HepG2 (cell line): ENCODE data around the gene SLAMF9. TPM values are rescaled to one million over a fixed set of nuclear protein-coding genes. Genes with fewer than 3 reads are reported as not detected.

ENCODE experiments used
- ARID2 ChIP-seq: sonication (generic); formaldehyde crosslinking; IDR thresholded peaks from 2 replicates; pipeline ENCODE4 v1.8.1; 2022; ENCODE audit warnings: mild to moderate bottlenecking, missing genetic modification reagents, borderline replicate concordance
- ARNT2 ChIP-seq: sonication (generic); formaldehyde crosslinking; IDR thresholded peaks from 2 replicates; pipeline ENCODE4 v1.8.0; 2022; ENCODE audit warnings: mild to moderate bottlenecking, low read depth, missing genetic modification reagents, moderate library complexity
- CREBL2 ChIP-seq: sonication (generic); formaldehyde crosslinking; IDR thresholded peaks from 2 replicates; pipeline ENCODE4 v1.8.1; 2023; ENCODE audit warnings: missing genetic modification reagents, mild to moderate bottlenecking, borderline replicate concordance
- NFYB ChIP-seq: sonication (generic); formaldehyde crosslinking; IDR thresholded peaks from 2 replicates; pipeline ENCODE4 v1.4.0; 2020; ENCODE audit warnings: missing genetic modification reagents
- NONO ChIP-seq, 2 experiments: fragments of 450-650 bp in 1 of 2; sonication (generic) in 1 of 2; formaldehyde crosslinking in 1 of 2; IDR thresholded peaks in 1 of 2; conservative IDR thresholded peaks in 1 of 2; 2 replicates each; pipeline versions ENCODE4 v1.6.1 to v1.8.0; 2017 to 2022; ENCODE audit warnings: mild to moderate bottlenecking in 1 of 2, missing genetic modification reagents in 1 of 2, moderate library complexity in 1 of 2
- SIX1 ChIP-seq: sonication (generic); formaldehyde crosslinking; IDR thresholded peaks from 2 replicates; pipeline ENCODE4 v1.4.0; 2020; ENCODE audit warnings: missing genetic modification reagents, borderline replicate concordance
- SNAI1 ChIP-seq: sonication (generic); formaldehyde crosslinking; IDR thresholded peaks from 2 replicates; pipeline ENCODE4 v1.5.0; 2020; ENCODE audit warnings: mild to moderate bottlenecking, missing genetic modification reagents, borderline replicate concordance
- U2AF1 ChIP-seq: fragments of 200-400 bp; formaldehyde crosslinking; optimal IDR thresholded peaks from 2 replicates; pipeline ENCODE3; 2017; ENCODE audit warnings: mild to moderate bottlenecking, low read depth, low read length
- ZBTB7A ChIP-seq: sonication (generic); formaldehyde crosslinking; IDR thresholded peaks from 2 replicates; pipeline ENCODE4 v1.8.0; 2022; ENCODE audit warnings: mild to moderate bottlenecking, missing genetic modification reagents
- ZHX2 ChIP-seq, 2 experiments: sonication (generic) in 1 of 2; formaldehyde crosslinking in 1 of 2; IDR thresholded peaks; 2 replicates each; pipeline versions ENCODE4 v1.6.1 to v1.9.0; 2014 to 2022; ENCODE audit warnings: antibody characterized with exemption in 1 of 2, borderline replicate concordance in 1 of 2, inconsistent platforms in 1 of 2, low read depth in 1 of 2, missing genetic modification reagents in 1 of 2
- ZNF331 ChIP-seq: sonication (generic); formaldehyde crosslinking; IDR thresholded peaks from 2 replicates; pipeline ENCODE4 v1.4.0; 2020; ENCODE audit warnings: missing genetic modification reagents
- ZNF367 ChIP-seq: sonication (generic); formaldehyde crosslinking; IDR thresholded peaks from 2 replicates; pipeline ENCODE4 v1.4.0; 2020; ENCODE audit warnings: missing genetic modification reagents, borderline replicate concordance
- ZNF484 ChIP-seq: sonication (generic); formaldehyde crosslinking; IDR thresholded peaks from 2 replicates; pipeline ENCODE4 v1.5.1; 2020; ENCODE audit warnings: mild to moderate bottlenecking, low read depth, missing genetic modification reagents, borderline replicate concordance
- ZNF510 ChIP-seq: sonication (generic); formaldehyde crosslinking; IDR thresholded peaks from 2 replicates; pipeline ENCODE4 v1.4.0; 2020; ENCODE audit warnings: low read depth, mild to moderate bottlenecking, missing genetic modification reagents
- ZNF512B ChIP-seq: sonication (generic); formaldehyde crosslinking; IDR thresholded peaks from 2 replicates; pipeline ENCODE4 v1.5.1; 2020; ENCODE audit warnings: missing genetic modification reagents, mild to moderate bottlenecking, borderline replicate concordance
- ZNF589 ChIP-seq: sonication (generic); formaldehyde crosslinking; conservative IDR thresholded peaks from 2 replicates; pipeline ENCODE4 v1.8.0; 2022; ENCODE audit warnings: mild to moderate bottlenecking, moderate library complexity, missing genetic modification reagents
- ZNF724P ChIP-seq: sonication (generic); formaldehyde crosslinking; IDR thresholded peaks from 2 replicates; pipeline ENCODE4 v1.8.0; 2022; ENCODE audit warnings: missing genetic modification reagents, borderline replicate concordance
- ZNF768 ChIP-seq: sonication (generic); formaldehyde crosslinking; IDR thresholded peaks from 2 replicates; pipeline ENCODE4 v1.4.0; 2020; ENCODE audit warnings: missing genetic modification reagents
- ZNF784 ChIP-seq: sonication (generic); formaldehyde crosslinking; IDR thresholded peaks from 2 replicates; pipeline ENCODE4 v1.5.1; 2020; ENCODE audit warnings: missing genetic modification reagents, mild to moderate bottlenecking, borderline replicate concordance
- ZNF83 ChIP-seq: sonication (generic); formaldehyde crosslinking; IDR thresholded peaks from 2 replicates; pipeline ENCODE4 v1.4.0; 2020; ENCODE audit warnings: missing genetic modification reagents, mild to moderate bottlenecking, borderline replicate concordance
- polyA plus RNA-seq, 8 experiments: library from polyadenylated mRNA; depleted of rRNA in 3 of 8; stranded (reverse) in 7 of 8; unstranded in 1 of 8; fragments of >200 nt; fragmentation: Illumina TruSeq in 4 of 8; extraction: Trizol in 4 of 8; gene quantifications; 2 replicates each; pipeline versions ENCODE4 v1.2.1 to v1.2.3, GENCODE V29; 2011 to 2016; ENCODE audit warnings: low read depth in 4 of 8, missing spikeins in 1 of 8, mixed read lengths in 1 of 8; ENCODE audit not compliant: insufficient read depth in 1 of 8
- total RNA-seq, 5 experiments: library from RNA; depleted of rRNA; stranded (reverse); fragments of >200 nt; fragmentation: Illumina TruSeq; extraction: Trizol; gene quantifications; 2 replicates each; pipeline ENCODE4 v1.2.3, GENCODE V29; 2016; ENCODE audit warnings: low read depth in 1 of 5

Gene SLAMF9
- total and polyA plus RNA-seq, 2 of the 13 experiments (the other 11 are each of a cell fraction or from before 2014, with no cell fraction given): 0.82 TPM; not detected in 1

GRCh38 chr1:159970932-159971342, 16.9 kb upstream of the SLAMF9 start (continued):
- TF ChIP-seq ZNF784 (CRISPR knock-in tag) (no peak), ZNF484 (CRISPR knock-in tag) (no peak), ARNT2 (peak; percentile 67), ZNF510 (no peak), ZNF512B (no peak), ARID2 (no peak), ZNF83 (CRISPR knock-in tag) (no peak), NFYB (CRISPR knock-in tag) (no peak), ZBTB7A (CRISPR knock-in tag) (no peak), SNAI1 (CRISPR knock-in tag) (no peak), ZHX2 (IDR thresholded peaks at IDR 0.05; ENCODE audit: low read depth) (no peak), ZHX2 (CRISPR knock-in tag; IDR thresholded peaks at IDR 0.05; ENCODE audit: borderline replicate concordance) (no peak), ZNF768 (CRISPR knock-in tag) (no peak), SIX1 (CRISPR knock-in tag) (peak; percentile 44; the same call in 1 of the 2 replicates), ZNF367 (CRISPR knock-in tag) (no peak), U2AF1 (no peak), CREBL2 (CRISPR knock-in tag) (no peak), ZNF331 (CRISPR knock-in tag) (peak; percentile 78), NONO (IDR thresholded peaks at IDR 0.05) (no peak), NONO (CRISPR knock-in tag; conservative IDR thresholded peaks at IDR 0.05) (peak; percentile 44; the same call in 1 of the 2 replicates), ZNF589 (CRISPR knock-in tag) (no peak), ZNF724P (CRISPR knock-in tag) (0 out of 2 replicates have a peak, but pooled peaks have one; percentile 11)
